H1 (cell line): ENCODE data around the gene RALGAPB. TPM values are rescaled to one million over a fixed set of nuclear protein-coding genes. Genes with fewer than 3 reads are reported as not detected.

Experiments used
- GABPA ChIP-seq: IDR thresholded peaks from 2 replicates; pipeline ENCODE4 v1.6.1; 2011; ENCODE audit warnings: mild to moderate bottlenecking, low read length, moderate library complexity, borderline replicate concordance; ENCODE audit not compliant: insufficient read depth
- KDM1A ChIP-seq: fragments of 200-600, 300-600 bp; sonication (generic); IDR thresholded peaks from 2 replicates; pipeline ENCODE4 v1.7.1; 2016; ENCODE audit warnings: mild to moderate bottlenecking, low read length, borderline replicate concordance
- KDM4A ChIP-seq: IDR thresholded peaks from one replicate; pipeline ENCODE4 v1.7.1; 2012; ENCODE audit warnings: low read depth, mild to moderate bottlenecking, moderate library complexity, low read length, inconsistent platforms; ENCODE audit not compliant: severe bottlenecking
- KDM5A ChIP-seq: fragments of 200-600 bp; IDR thresholded peaks from 2 replicates; pipeline ENCODE4 v1.7.1; 2012; ENCODE audit warnings: mild to moderate bottlenecking, low read length, inconsistent platforms, mixed read lengths
- NRF1 ChIP-seq: IDR thresholded peaks from 2 replicates; pipeline ENCODE4 v1.6.1; 2011; ENCODE audit warnings: mild to moderate bottlenecking, low read depth, low read length, improper control_type of control experiment
- PHF8 ChIP-seq: fragments of 200-600 bp; sonication (generic); conservative IDR thresholded peaks from 2 replicates; pipeline ENCODE4 v1.7.1; 2012; ENCODE audit warnings: low read depth, mild to moderate bottlenecking, inconsistent platforms, low read length, moderate library complexity
- SAP30 ChIP-seq: fragments of 300-600 bp; sonication (generic); IDR thresholded peaks from 2 replicates; pipeline ENCODE4 v1.7.1; 2012; ENCODE audit warnings: low read length, moderate library complexity, mild to moderate bottlenecking, inconsistent platforms; ENCODE audit not compliant: insufficient read depth, insufficient replicate concordance
- YY1 ChIP-seq: IDR thresholded peaks from 2 replicates; pipeline ENCODE4 v1.6.1; 2011; ENCODE audit warnings: low read depth, mild to moderate bottlenecking, low read length
- polyA plus RNA-seq, 7 experiments: library from polyadenylated mRNA; depleted of rRNA in 3 of 7; stranded (reverse) in 5 of 7; unstranded in 2 of 7; fragments of >200 nt in 5 of 7; fragments of 200-250 nt in 2 of 7; gene quantifications; 1 replicate in 5 of 7; 2 replicates in 1 of 7; 4 replicates in 1 of 7; pipeline versions ENCODE4 v1.2.1 to v1.2.3, GENCODE V29; 2011 to 2013; ENCODE audit warnings: missing spikeins in 2 of 7, mixed read lengths in 2 of 7
- total RNA-seq: library from RNA; stranded (reverse); fragmentation: NEBNext Ultra II Directional; extraction: Animal tissue kit (Norgen Biotek cat#: 25700); gene quantifications from 2 replicates; pipeline ENCODE4 v1.2.1, GENCODE V29; 2021

RALGAPB gene
- total and polyA plus RNA-seq, 2 of the 8 experiments (the other 6 are each of a cell fraction or from before 2014, with no cell fraction given): 10.6 to 35.1 TPM

- no peak for TF ChIP-seq KDM5A
- TF ChIP-seq GABPA: no peak
- TF ChIP-seq NRF1: no peak
- TF ChIP-seq KDM1A: no peak
- no peak for TF ChIP-seq YY1
- TF ChIP-seq SAP30: no peak
- no peak for TF ChIP-seq PHF8
- TF ChIP-seq KDM4A: no peak
These were observed 55.5 kb downstream of the RALGAPB start (continued) for GRCh38 chr20:38528167-38528566.
